ENCODE data around the gene PIBF1. TPM values are rescaled to one million over a fixed set of nuclear protein-coding genes. Genes with fewer than 3 reads are reported as not detected.

Gene PIBF1
- total RNA-seq, 1 experiment from 2014 or later: 39.1 TPM

DNA sequence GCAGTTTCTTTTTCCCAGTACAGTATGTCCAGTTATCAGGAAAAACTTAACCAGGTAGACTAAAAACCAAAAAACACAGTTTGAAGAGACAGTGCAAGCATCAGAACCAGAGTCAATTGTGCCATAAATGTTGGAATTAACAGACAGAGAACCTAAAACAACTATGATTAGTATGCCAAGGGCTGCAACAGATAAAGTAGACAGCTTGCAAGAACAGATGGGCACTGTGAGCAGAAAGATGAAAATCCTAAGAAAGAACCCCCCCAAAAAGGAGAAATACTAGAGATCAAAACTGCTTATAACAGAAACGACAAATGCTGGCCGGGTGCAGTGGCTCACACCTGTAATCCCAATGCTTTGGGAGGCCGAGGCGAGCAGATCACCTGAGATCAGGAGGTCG lies 229.8 kb downstream of the PIBF1 start:
- no peaks in the 10 kb centered on the region for H3K4me1 ChIP-seq (ENCODE audit: low read length)
- no peaks in the 10 kb centered on the region for H3K9me2 ChIP-seq (replicated peaks; ENCODE audit: insufficient read depth, low read length)
- no peaks in the 10 kb centered on the region for H3K9me3 ChIP-seq (ENCODE audit: low read length)
- no peaks in the 10 kb centered on the region for H3K36me3 ChIP-seq (ENCODE audit: insufficient read depth, low read length)
- no peaks in the 10 kb centered on the region for H4K20me1 ChIP-seq (ENCODE audit: insufficient read depth, low read depth, low read length)
- no peak overlapping the region for H2AFZ ChIP-seq (ENCODE audit: low read length)
- no peaks in the 10 kb centered on the region for H3K27me3 ChIP-seq (ENCODE audit: low read length)
- no peak overlapping the region for H3K27ac ChIP-seq (ENCODE audit: low read length)
- no peak for DNase-seq
- no peak overlapping the region for H3K4me2 ChIP-seq (ENCODE audit: low read depth, low read length, poor library complexity, severe bottlenecking)
- H3K4me3 ChIP-seq (ENCODE audit: low read length): no peak overlapping the region
- no peak overlapping the region for H3K9ac ChIP-seq (ENCODE audit: low read length)
- no peaks in the 10 kb centered on the region for H3K79me2 ChIP-seq (ENCODE audit: low read length)

DNA sequence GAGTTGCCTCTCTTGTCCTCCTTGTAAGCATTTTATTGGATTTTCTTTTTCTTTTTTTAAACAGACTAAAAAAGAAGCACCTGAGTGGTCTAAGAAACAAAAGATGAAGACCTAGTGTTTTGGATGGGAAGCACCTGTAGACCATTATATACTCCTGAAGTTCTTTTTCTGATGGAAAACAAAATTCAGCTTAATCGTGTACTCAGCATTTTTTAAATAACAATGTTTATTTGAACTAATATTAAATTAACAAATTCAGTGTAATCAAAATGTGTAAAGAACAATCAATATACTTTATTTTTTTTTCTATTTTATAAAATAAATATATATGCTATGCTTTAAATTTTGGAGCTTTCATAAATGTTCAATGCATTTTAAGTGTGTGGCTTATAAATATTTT lies 233.9 kb downstream of the PIBF1 start:
- H3K79me2 ChIP-seq (ENCODE audit: low read length): no peaks in the 10 kb centered on the region
- no peaks in the 10 kb centered on the region for H4K20me1 ChIP-seq (ENCODE audit: insufficient read depth, low read depth, low read length)
- H2AFZ ChIP-seq (ENCODE audit: low read length): no peak overlapping the region
- H3K27ac ChIP-seq (ENCODE audit: low read length): no peak overlapping the region
- no peaks in the 10 kb centered on the region for H3K36me3 ChIP-seq (ENCODE audit: insufficient read depth, low read length)
- H3K4me2 ChIP-seq (ENCODE audit: low read depth, low read length, poor library complexity, severe bottlenecking): no peak overlapping the region
- no peaks in the 10 kb centered on the region for H3K9me3 ChIP-seq (ENCODE audit: low read length)
- DNase-seq: no peak
- no peaks in the 10 kb centered on the region for H3K4me1 ChIP-seq (ENCODE audit: low read length)
- no peaks in the 10 kb centered on the region for H3K9me2 ChIP-seq (replicated peaks; ENCODE audit: insufficient read depth, low read length)
- H3K4me3 ChIP-seq (ENCODE audit: low read length): no peak overlapping the region
- no peak overlapping the region for H3K9ac ChIP-seq (ENCODE audit: low read length)
- H3K27me3 ChIP-seq (ENCODE audit: low read length): no peaks in the 10 kb centered on the region

DNA sequence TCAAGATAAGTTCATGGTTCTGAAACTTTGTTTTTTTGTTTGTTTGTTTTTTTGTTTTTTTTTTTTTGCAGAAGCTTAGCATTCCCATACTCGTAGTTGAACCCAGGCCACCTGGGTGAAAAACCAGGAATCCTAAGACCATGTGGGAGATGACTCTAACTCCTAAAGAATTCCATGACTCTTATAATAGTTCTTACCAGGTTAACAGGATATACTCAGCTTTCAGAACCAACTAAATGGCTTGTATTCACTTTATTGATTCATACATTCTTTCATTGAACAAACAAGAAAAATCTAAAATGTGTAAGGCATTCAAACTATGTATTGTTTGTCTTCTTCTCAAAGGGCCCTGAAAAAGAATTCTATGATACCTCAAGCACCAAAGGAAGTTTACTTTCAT lies 236.4 kb downstream of the PIBF1 start:
- H3K9me3 ChIP-seq (ENCODE audit: low read length): no peaks in the 10 kb centered on the region
- no peak overlapping the region for H2AFZ ChIP-seq (ENCODE audit: low read length)
- H3K4me1 ChIP-seq (ENCODE audit: low read length): no peaks in the 10 kb centered on the region
- H3K79me2 ChIP-seq (ENCODE audit: low read length): no peaks in the 10 kb centered on the region
- no peak overlapping the region for H3K9ac ChIP-seq (ENCODE audit: low read length)
- no peaks in the 10 kb centered on the region for H3K9me2 ChIP-seq (replicated peaks; ENCODE audit: insufficient read depth, low read length)
- no peaks in the 10 kb centered on the region for H3K27me3 ChIP-seq (ENCODE audit: low read length)
- H3K4me2 ChIP-seq (ENCODE audit: low read depth, low read length, poor library complexity, severe bottlenecking): no peak overlapping the region
- H3K27ac ChIP-seq (ENCODE audit: low read length): no peak overlapping the region
- no peak for DNase-seq
- no peaks in the 10 kb centered on the region for H4K20me1 ChIP-seq (ENCODE audit: insufficient read depth, low read depth, low read length)
- no peak overlapping the region for H3K4me3 ChIP-seq (ENCODE audit: low read length)
- H3K36me3 ChIP-seq (ENCODE audit: insufficient read depth, low read length): no peaks in the 10 kb centered on the region

DNA sequence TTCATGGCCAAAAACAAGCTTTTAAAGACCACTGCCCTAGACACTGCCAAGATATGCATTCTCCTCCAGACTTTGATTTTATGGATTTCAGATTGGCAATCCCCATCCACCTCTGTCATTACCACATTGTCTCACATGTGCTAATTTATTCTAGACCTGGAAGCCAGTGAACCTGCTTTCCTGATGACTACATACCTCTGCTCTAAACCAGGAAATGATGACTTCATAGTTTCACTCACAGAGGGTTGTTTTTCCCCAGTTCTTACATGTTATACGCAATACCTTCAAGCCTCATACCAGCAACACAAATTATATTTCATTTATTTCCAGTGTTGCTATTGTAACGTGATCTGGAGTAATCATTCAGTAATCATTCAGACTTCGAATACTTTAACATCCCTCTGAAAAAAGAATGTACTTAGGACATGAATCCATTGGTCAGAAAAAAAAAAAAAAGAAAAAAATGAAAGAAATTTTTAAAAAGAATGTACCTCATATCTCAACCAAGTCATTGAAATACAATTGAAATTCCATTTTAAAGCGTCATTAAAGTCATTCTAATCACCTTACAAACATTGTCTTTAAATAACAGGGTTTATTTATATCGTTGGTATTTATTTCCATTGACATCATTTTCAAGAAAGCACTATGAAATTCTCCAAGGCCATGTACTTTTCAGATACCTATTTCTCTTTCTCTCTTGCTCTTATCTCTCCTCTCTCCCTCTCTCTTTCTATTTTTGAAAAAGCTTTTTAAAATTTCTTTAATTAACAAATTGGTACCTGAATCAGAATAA lies 243.5 kb downstream of the PIBF1 start:
- Histone ChIP-seq H3K9ac (ENCODE audit: low read length) (no peak overlapping the region), H4K20me1 (ENCODE audit: insufficient read depth, low read depth, low read length) (no peaks in the 10 kb centered on the region), H3K4me1 (ENCODE audit: low read length) (peaks cover 7% of the 10 kb centered on the region), H3K4me2 (ENCODE audit: low read depth, low read length, poor library complexity, severe bottlenecking) (no peak overlapping the region), H2AFZ (ENCODE audit: low read length) (no peak overlapping the region), H3K79me2 (ENCODE audit: low read length) (no peaks in the 10 kb centered on the region), H3K9me3 (ENCODE audit: low read length) (no peaks in the 10 kb centered on the region), H3K9me2 (replicated peaks; ENCODE audit: insufficient read depth, low read length) (no peaks in the 10 kb centered on the region), H3K36me3 (ENCODE audit: insufficient read depth, low read length) (no peaks in the 10 kb centered on the region), H3K27me3 (ENCODE audit: low read length) (no peaks in the 10 kb centered on the region), H3K4me3 (ENCODE audit: low read length) (no peak overlapping the region), H3K27ac (ENCODE audit: low read length) (no peak overlapping the region)
- DNase-seq: no peak

DNA sequence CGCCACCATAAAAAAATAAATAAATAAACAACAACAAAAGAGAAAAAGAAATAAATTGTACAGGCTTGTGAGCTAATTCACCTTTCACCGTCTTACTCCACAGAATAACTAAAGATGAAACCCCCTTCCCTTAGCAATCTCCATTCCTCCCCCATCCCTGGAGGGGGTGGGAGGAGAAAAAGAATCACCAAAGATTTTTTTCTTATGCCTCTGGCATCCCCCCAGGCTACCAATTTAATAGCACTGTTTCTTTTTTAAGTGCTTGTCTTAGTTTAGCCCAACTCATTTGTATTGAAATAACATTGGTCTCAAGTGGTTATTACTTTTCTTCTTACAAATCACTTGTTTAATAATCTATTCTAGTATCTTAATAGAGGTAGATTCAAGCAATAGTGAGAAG lies 253.0 kb downstream of the PIBF1 start:
- Histone ChIP-seq H3K36me3 (ENCODE audit: insufficient read depth, low read length) (no peaks in the 10 kb centered on the region), H3K4me3 (ENCODE audit: low read length) (no peak overlapping the region), H3K27ac (ENCODE audit: low read length) (no peak overlapping the region), H3K9me2 (replicated peaks; ENCODE audit: insufficient read depth, low read length) (no peaks in the 10 kb centered on the region), H3K27me3 (ENCODE audit: low read length) (no peaks in the 10 kb centered on the region), H3K79me2 (ENCODE audit: low read length) (no peaks in the 10 kb centered on the region), H3K9ac (ENCODE audit: low read length) (no peak overlapping the region), H4K20me1 (ENCODE audit: insufficient read depth, low read depth, low read length) (no peaks in the 10 kb centered on the region), H3K4me2 (ENCODE audit: low read depth, low read length, poor library complexity, severe bottlenecking) (no peak overlapping the region), H3K4me1 (ENCODE audit: low read length) (no peaks in the 10 kb centered on the region), H2AFZ (ENCODE audit: low read length) (no peak overlapping the region), H3K9me3 (ENCODE audit: low read length) (no peaks in the 10 kb centered on the region)
- no peak for DNase-seq

DNA sequence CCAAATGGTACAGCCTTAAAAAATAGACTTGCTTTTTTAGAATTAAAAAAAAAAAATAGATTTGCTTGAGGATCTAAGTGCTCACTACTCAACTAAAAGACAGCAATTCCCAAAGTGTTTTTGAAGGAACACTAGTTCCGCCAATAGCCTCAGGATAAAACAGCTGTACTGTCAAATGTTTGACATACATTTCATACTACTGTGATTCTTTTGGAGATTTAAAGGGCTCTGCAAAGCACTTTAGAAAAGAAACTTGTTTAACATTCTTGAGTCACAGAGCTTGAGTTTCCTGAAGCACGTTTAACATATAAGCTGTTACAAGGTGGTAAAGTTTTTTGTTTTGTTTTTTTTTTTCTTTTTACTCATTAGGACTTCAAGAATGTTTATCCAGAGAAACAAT lies 253.7 kb downstream of the PIBF1 start:
- no peaks in the 10 kb centered on the region for H3K36me3 ChIP-seq (ENCODE audit: insufficient read depth, low read length)
- H2AFZ ChIP-seq (ENCODE audit: low read length): no peak overlapping the region
- H3K9ac ChIP-seq (ENCODE audit: low read length): no peak overlapping the region
- no peak overlapping the region for H3K27ac ChIP-seq (ENCODE audit: low read length)
- no peaks in the 10 kb centered on the region for H3K79me2 ChIP-seq (ENCODE audit: low read length)
- no peaks in the 10 kb centered on the region for H4K20me1 ChIP-seq (ENCODE audit: insufficient read depth, low read depth, low read length)
- H3K9me3 ChIP-seq (ENCODE audit: low read length): no peaks in the 10 kb centered on the region
- no peak overlapping the region for H3K4me3 ChIP-seq (ENCODE audit: low read length)
- H3K27me3 ChIP-seq (ENCODE audit: low read length): no peaks in the 10 kb centered on the region
- no peak overlapping the region for H3K4me2 ChIP-seq (ENCODE audit: low read depth, low read length, poor library complexity, severe bottlenecking)
- no peaks in the 10 kb centered on the region for H3K9me2 ChIP-seq (replicated peaks; ENCODE audit: insufficient read depth, low read length)
- no peak for DNase-seq
- no peaks in the 10 kb centered on the region for H3K4me1 ChIP-seq (ENCODE audit: low read length)

DNA sequence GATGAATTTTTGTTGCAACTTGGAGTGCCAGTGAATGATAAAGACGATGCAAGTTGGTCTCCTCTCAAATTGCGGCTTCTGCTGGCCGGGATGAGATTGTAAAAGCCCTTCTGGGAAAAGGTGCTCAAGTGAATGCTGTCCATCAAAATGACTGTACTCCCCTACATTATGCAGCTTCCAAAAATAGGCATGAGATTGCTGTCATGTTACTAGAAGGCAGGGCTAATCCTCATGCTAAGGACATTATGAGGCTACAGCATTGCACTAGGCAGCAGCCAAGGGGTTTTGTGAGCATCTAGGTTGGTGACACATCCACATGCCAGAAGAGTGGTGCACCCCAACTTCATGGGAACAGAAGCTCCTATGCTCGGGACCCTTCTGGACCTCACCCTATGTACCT lies 254.6 kb downstream of the PIBF1 start:
- H3K4me2 ChIP-seq (ENCODE audit: low read depth, low read length, poor library complexity, severe bottlenecking): no peak overlapping the region
- no peak overlapping the region for H3K4me3 ChIP-seq (ENCODE audit: low read length)
- H3K9ac ChIP-seq (ENCODE audit: low read length): no peak overlapping the region
- no peak overlapping the region for H2AFZ ChIP-seq (ENCODE audit: low read length)
- no peak for DNase-seq
- H3K27ac ChIP-seq (ENCODE audit: low read length): no peak overlapping the region
- H3K9me2 ChIP-seq (replicated peaks; ENCODE audit: insufficient read depth, low read length): no peaks in the 10 kb centered on the region
- no peaks in the 10 kb centered on the region for H3K79me2 ChIP-seq (ENCODE audit: low read length)
- no peaks in the 10 kb centered on the region for H3K9me3 ChIP-seq (ENCODE audit: low read length)
- no peaks in the 10 kb centered on the region for H3K4me1 ChIP-seq (ENCODE audit: low read length)
- no peaks in the 10 kb centered on the region for H3K27me3 ChIP-seq (ENCODE audit: low read length)
- no peaks in the 10 kb centered on the region for H3K36me3 ChIP-seq (ENCODE audit: insufficient read depth, low read length)
- H4K20me1 ChIP-seq (ENCODE audit: insufficient read depth, low read depth, low read length): no peaks in the 10 kb centered on the region

DNA sequence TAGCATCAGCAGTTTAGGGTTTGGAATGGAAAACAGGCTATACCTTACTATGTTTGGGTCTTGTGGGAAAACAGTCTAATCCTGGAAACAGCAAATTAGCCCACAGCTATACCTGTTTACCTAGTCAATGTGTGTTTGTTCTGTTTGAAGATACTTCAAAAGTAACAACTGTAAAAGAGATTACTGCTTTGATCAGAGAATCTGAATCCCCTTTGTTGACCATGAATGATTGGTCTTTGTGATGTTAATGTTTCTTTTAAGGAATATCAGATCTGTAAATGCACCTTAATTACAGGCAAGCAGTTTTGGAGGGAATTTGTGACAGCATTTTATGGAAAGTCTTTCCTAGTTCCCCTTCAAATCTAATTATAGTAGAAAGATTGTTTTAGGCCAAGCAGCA lies 256.1 kb downstream of the PIBF1 start:
- no peaks in the 10 kb centered on the region for H3K9me3 ChIP-seq (ENCODE audit: low read length)
- H2AFZ ChIP-seq (ENCODE audit: low read length): no peak overlapping the region
- H3K9ac ChIP-seq (ENCODE audit: low read length): no peak overlapping the region
- no peak overlapping the region for H3K27ac ChIP-seq (ENCODE audit: low read length)
- H3K79me2 ChIP-seq (ENCODE audit: low read length): no peaks in the 10 kb centered on the region
- no peaks in the 10 kb centered on the region for H3K4me1 ChIP-seq (ENCODE audit: low read length)
- H3K36me3 ChIP-seq (ENCODE audit: insufficient read depth, low read length): no peaks in the 10 kb centered on the region
- H3K4me2 ChIP-seq (ENCODE audit: low read depth, low read length, poor library complexity, severe bottlenecking): no peak overlapping the region
- no peaks in the 10 kb centered on the region for H3K9me2 ChIP-seq (replicated peaks; ENCODE audit: insufficient read depth, low read length)
- no peaks in the 10 kb centered on the region for H3K27me3 ChIP-seq (ENCODE audit: low read length)
- no peak for DNase-seq
- no peak overlapping the region for H3K4me3 ChIP-seq (ENCODE audit: low read length)
- no peaks in the 10 kb centered on the region for H4K20me1 ChIP-seq (ENCODE audit: insufficient read depth, low read depth, low read length)
